MCF 10A (cell line): ENCODE measurements around the gene DCHS1. TPM values are rescaled to one million over a fixed set of nuclear protein-coding genes. Genes with fewer than 3 reads are reported as not detected.

Experiments used
- BruUV-seq: library from RNA; stranded (reverse); fragments of 400-500 nt; replicated peaks from 2 replicates; lab custom pipeline; 2021; lab: Mats Ljungman, UMichigan
- CTCF ChIA-PET: fragments of 300-600 bp; sonication (Branson Sonifier 250); formaldehyde crosslinking; extraction: SDS; loops from one replicate; lab custom pipeline; 2021; ENCODE audit warnings: antibody characterized with exemption, inconsistent platforms; lab: Yijun Ruan, JAX
- POLR2A ChIA-PET: fragments of 300-600, 350-650 bp; sonication (Branson Sonifier 250); formaldehyde crosslinking; extraction: SDS; loops from one replicate; lab custom pipeline; 2020; ENCODE audit warnings: antibody characterized with exemption, inconsistent platforms; lab: Yijun Ruan, JAX
- DNase-seq: peaks from one replicate; pipeline ENCODE4 v3.0.0-alpha.2; 2018; ENCODE audit not compliant: unreplicated experiment
- H3K27ac Mint-ChIP-seq: one replicate; pipeline ENCODE4 v1.8.0; 2022; ENCODE audit warnings: mild to moderate bottlenecking, low read depth, mixed read lengths; ENCODE audit not compliant: unreplicated experiment
- H3K27me3 Mint-ChIP-seq: one replicate; pipeline ENCODE4 v1.8.0; 2022; ENCODE audit warnings: mixed read lengths; ENCODE audit not compliant: insufficient read depth, unreplicated experiment
- H3K36me3 Mint-ChIP-seq: one replicate; pipeline ENCODE4 v1.8.0; 2022; ENCODE audit warnings: mild to moderate bottlenecking, moderate library complexity, mixed read lengths; ENCODE audit not compliant: insufficient read depth, unreplicated experiment
- H3K4me1 Mint-ChIP-seq: one replicate; pipeline ENCODE4 v1.8.0; 2022; ENCODE audit warnings: mixed read lengths; ENCODE audit not compliant: insufficient read depth, unreplicated experiment
- H3K4me3 Mint-ChIP-seq: one replicate; pipeline ENCODE4 v1.8.0; 2022; ENCODE audit warnings: mild to moderate bottlenecking, moderate library complexity, mixed read lengths; ENCODE audit not compliant: unreplicated experiment
- H3K9me3 Mint-ChIP-seq: one replicate; pipeline ENCODE4 v1.8.0; 2022; ENCODE audit warnings: mixed read lengths; ENCODE audit not compliant: unreplicated experiment
- intact Hi-C: fragments of 100-400 bp; cut with micrococcal nuclease; formaldehyde crosslinking; loops from 2 replicates; pipeline ENCODE4 v1.14.1; 2022
- total RNA-seq: library from RNA; stranded (reverse); gene quantifications from 2 replicates; pipeline ENCODE4 v1.2.3, GENCODE V29; 2022
- TF ChIP-seq, protein P1 (sequence below): fragments of 200-600 bp; IDR thresholded peaks from one replicate; pipeline ENCODE4 v1.8.0; 2022; ENCODE audit warnings: antibody characterized with exemption, mild to moderate bottlenecking; ENCODE audit not compliant: unreplicated experiment

The DCHS1 gene
- total RNA-seq, 1 experiment from 2014 or later = 0.19 TPM

DNA sequence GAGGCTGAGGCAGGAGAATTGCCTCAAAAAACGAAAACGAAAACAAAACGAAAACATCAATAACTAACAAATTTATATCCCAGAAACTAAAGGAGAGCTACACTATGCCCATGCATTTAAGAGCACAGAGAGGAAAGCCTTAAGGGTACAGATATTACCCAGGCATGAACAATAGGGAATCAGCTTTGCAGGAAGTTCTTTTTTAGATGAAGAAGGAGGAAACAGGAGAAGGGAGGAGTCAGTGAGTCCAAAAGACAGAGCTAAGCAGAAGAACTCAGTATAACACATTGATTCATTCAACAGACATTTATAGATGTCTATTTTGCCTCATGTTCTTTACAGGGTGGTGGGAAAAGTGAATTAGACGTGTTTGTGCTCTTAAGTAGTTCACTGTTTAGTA lies 19.3 kb upstream of the DCHS1 start:
- CTCF ChIA-PET = interaction anchor here (0.5 to 2.2 kb wide), 3 partner anchors 8 to 151 kb away, joined by 3 to 8 read pairs (median 3); partner anchors contain the start of gene MRPL17
- Mint-ChIP-seq H3K27me3 (no peaks in the 10 kb centered on the region), H3K36me3 (no peaks in the 10 kb centered on the region), H3K9me3 (no peaks in the 10 kb centered on the region), H3K27ac (no peak overlapping the region), H3K4me1 (no peaks in the 10 kb centered on the region), H3K4me3 (no peak overlapping the region)
- POLR2A ChIA-PET = interaction anchor here (2.6 kb wide), 1 partner anchor 8 kb away, joined by 9 read pairs; the partner anchor contains the start of gene MRPL17
- intact Hi-C loops = no loop called here
- no TSS peak for BruUV-seq
- DNase-seq = no peak
- TF ChIP-seq, protein P1, sequence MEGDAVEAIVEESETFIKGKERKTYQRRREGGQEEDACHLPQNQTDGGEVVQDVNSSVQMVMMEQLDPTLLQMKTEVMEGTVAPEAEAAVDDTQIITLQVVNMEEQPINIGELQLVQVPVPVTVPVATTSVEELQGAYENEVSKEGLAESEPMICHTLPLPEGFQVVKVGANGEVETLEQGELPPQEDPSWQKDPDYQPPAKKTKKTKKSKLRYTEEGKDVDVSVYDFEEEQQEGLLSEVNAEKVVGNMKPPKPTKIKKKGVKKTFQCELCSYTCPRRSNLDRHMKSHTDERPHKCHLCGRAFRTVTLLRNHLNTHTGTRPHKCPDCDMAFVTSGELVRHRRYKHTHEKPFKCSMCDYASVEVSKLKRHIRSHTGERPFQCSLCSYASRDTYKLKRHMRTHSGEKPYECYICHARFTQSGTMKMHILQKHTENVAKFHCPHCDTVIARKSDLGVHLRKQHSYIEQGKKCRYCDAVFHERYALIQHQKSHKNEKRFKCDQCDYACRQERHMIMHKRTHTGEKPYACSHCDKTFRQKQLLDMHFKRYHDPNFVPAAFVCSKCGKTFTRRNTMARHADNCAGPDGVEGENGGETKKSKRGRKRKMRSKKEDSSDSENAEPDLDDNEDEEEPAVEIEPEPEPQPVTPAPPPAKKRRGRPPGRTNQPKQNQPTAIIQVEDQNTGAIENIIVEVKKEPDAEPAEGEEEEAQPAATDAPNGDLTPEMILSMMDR = no peak

DNA sequence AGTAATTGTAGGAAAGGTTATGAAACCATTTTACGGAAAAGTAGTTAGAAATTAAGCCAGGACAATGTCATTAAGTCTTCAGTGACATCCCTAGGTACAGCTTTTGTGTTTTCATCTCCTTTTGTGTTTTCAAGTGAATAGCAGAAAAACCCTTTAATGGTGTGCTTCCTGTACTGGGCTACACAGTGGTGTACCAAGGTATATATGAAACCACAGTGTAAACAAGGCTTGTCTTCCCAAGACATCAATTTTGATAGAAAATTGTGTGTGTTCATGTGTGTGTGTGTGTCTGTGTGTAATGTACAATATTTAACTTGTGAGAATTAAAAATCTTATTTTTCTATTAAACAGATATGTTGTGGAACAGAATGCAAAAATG lies 18.6 kb upstream of the DCHS1 start:
- Mint-ChIP-seq H3K27ac (no peak overlapping the region), H3K27me3 (no peaks in the 10 kb centered on the region), H3K36me3 (no peaks in the 10 kb centered on the region), H3K4me3 (no peak overlapping the region), H3K9me3 (no peaks in the 10 kb centered on the region), H3K4me1 (no peaks in the 10 kb centered on the region)
- no TSS peak for BruUV-seq
- TF ChIP-seq, protein P1 = no peak
- POLR2A ChIA-PET = interaction anchor here (2.6 kb wide), 1 partner anchor 9 kb away, joined by 9 read pairs; the partner anchor contains the start of gene MRPL17
- intact Hi-C loops = no loop called here
- DNase-seq = no peak
- CTCF ChIA-PET = interaction anchor here (0.5 to 2.2 kb wide), 3 partner anchors 9 to 783 kb away, joined by 3 to 8 read pairs (median 3); partner anchors contain the start of gene MRPL17

DNA sequence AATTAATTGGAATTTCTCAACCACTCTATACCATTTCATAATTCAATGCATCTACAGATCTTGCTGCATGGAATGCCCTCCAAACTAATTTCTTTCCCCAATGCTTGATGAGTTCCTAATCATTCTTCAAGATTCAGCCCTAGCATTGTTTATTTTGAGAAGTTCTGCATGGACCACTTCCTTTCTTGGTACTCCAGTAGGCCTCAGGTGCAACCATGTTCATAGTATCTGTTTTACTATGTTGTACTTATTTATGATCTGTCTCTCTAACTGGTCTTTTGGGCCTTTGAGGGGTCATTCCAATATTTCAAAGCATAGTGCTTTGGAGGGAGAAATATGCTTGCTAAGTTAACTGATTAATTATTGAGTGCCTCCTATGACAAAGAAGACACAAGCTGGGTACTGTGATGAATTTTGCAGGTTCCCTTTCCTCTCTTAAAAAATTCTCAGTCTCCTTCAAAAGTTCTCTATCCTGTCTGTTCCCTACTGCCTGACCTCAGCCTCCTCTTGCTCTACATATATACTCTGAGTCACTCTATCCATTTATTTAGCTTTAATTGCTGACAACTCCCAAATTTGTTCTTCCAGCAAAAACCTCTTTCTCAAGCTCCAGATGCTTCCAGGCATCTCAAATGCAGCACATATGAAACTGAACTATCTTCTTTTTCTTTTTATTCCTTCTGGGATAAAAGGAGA lies 18.1 kb upstream of the DCHS1 start:
- BruUV-seq = no TSS peak
- Mint-ChIP-seq H3K27me3 (no peaks in the 10 kb centered on the region), H3K9me3 (no peaks in the 10 kb centered on the region), H3K36me3 (no peaks in the 10 kb centered on the region), H3K4me1 (no peaks in the 10 kb centered on the region), H3K4me3 (no peak overlapping the region), H3K27ac (no peak overlapping the region)
- TF ChIP-seq, protein P1 = no peak
- POLR2A ChIA-PET = interaction anchor here (2.6 kb wide), 1 partner anchor 10 kb away, joined by 9 read pairs; the partner anchor contains the start of gene MRPL17
- CTCF ChIA-PET = interaction anchor here (0.5 to 2.2 kb wide), 3 partner anchors 9 to 783 kb away, joined by 3 to 8 read pairs (median 3); partner anchors contain the start of gene MRPL17
- no peak for DNase-seq
- intact Hi-C loops = no loop called here

DNA sequence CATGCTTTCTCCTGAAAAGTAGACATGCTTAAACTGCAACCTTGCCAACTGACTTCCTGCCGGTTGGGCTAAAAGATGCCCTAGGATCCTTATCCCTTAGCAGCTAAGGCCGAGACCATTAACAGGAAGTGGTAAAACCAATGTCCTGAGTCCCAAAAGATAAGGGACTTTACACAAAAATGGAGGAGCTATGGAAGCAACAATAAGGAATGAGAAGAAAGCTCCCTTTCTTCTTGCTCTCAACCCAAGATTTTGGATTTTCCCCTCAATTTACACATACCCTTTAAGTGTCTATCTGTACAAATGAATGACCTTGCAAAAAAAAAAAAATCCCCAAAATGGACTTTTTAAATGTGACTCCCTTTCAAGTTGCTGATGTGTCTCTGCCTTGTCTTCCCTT lies 16.4 kb upstream of the DCHS1 start:
- Mint-ChIP-seq H3K27ac (no peak overlapping the region), H3K36me3 (no peaks in the 10 kb centered on the region), H3K4me1 (no peaks in the 10 kb centered on the region), H3K4me3 (no peak overlapping the region), H3K27me3 (peaks cover 3% of the 10 kb centered on the region), H3K9me3 (no peaks in the 10 kb centered on the region)
- ChIA-PET CTCF (interaction anchor here (0.6 to 2.2 kb wide), 5 partner anchors 8 to 272 kb away, joined by 3 to 7 read pairs (median 3); no protein-coding TSS in a partner anchor), POLR2A (interaction anchor here (0.9 kb wide), 2 partner anchors 11 to 53 kb away, joined by 3 to 4 read pairs; partner anchors contain the start of genes MRPL17 and TPP1)
- TF ChIP-seq, protein P1 = no peak
- no TSS peak for BruUV-seq
- intact Hi-C loops = no loop called here
- DNase-seq = no peak
